ENCODE data around the gene ARL6IP1. TPM values are rescaled to one million over a fixed set of nuclear protein-coding genes. Genes with fewer than 3 reads are reported as not detected.

The ARL6IP1 gene
- polyA plus RNA-seq, 1 of the 3 experiments (the other 2 are of a cell fraction): 95.8 TPM

GRCh38 chr16:18839555-18839954 lies 38.2 kb upstream of the ARL6IP1 start:
- H3K27ac ChIP-seq (ENCODE audit: low read depth in 2 of 2, low read length in 1 of 2): no peak overlapping the region
- no peak overlapping the region for H3K4me2 ChIP-seq
- CTCF ChIA-PET: no interaction called here
- H3K27me3 ChIP-seq (ENCODE audit: insufficient read depth): no peaks in the 10 kb centered on the region
- H4K20me1 ChIP-seq (ENCODE audit: insufficient read depth): no peaks in the 10 kb centered on the region
- TF ChIP-seq GABPA (IDR thresholded peaks at IDR 0.05; ENCODE audit: low read depth): no peak
- no peak for TF ChIP-seq FOXJ3 (CRISPR knock-in tag; IDR thresholded peaks at IDR 0.05)
- no peak for TF ChIP-seq REST (IDR thresholded peaks at IDR 0.05; ENCODE audit: low read depth, low read length)
- TF ChIP-seq RFX5 (IDR thresholded peaks at IDR 0.05; ENCODE audit: low read length): no peak
- no peak for TF ChIP-seq TCF12 (IDR thresholded peaks at IDR 0.05)
- TF ChIP-seq NFIC (IDR thresholded peaks at IDR 0.05; ENCODE audit: borderline replicate concordance): no peak
- TF ChIP-seq TAF1 (IDR thresholded peaks at IDR 0.05; ENCODE audit: borderline replicate concordance, low read depth, low read length): no peak
- H3K9me2 ChIP-seq: no peaks in the 10 kb centered on the region
- H3F3A ChIP-seq (replicated peaks; ENCODE audit: insufficient read depth): peaks cover 4% of the 10 kb centered on the region
- peaks cover 12% of the 10 kb centered on the region; the same call in 1 of the 2 replicates for H3K79me2 ChIP-seq (ENCODE audit: insufficient read depth)
- no peak overlapping the region for H2AFZ ChIP-seq (ENCODE audit: low read depth)
- no peaks in the 10 kb centered on the region for H3K4me1 ChIP-seq (ENCODE audit: control insufficient read depth in 1 of 2, insufficient read depth in 2 of 2, low read depth in 1 of 2, low read length in 1 of 2)
- DNase-seq: no peak
- POLR2A ChIA-PET: no interaction called here
- WGBS (ENCODE audit: low lambda C conversion rate): 95% methylated on average over 6 of the region's 6 CpGs
- peaks cover 77 to 92% of the 10 kb centered on the region in 2 experiments for H3K36me3 ChIP-seq (replicated peaks in 1 of 2; ENCODE audit: control insufficient read depth in 1 of 2, insufficient read depth in 2 of 2, low read length in 1 of 2)
- no peak overlapping the region for H3K4me3 ChIP-seq (ENCODE audit: low read depth in 2 of 2, low read length in 1 of 2)
- no peaks in the 10 kb centered on the region for H3K9me3 ChIP-seq
- H3K9ac ChIP-seq: no peak overlapping the region

- H3K9ac ChIP-seq: no peak overlapping the region
- CTCF ChIA-PET: interaction anchor here (1.5 to 2.7 kb wide), 2 partner anchors 35 to 133 kb away, joined by 3 to 7 read pairs; partner anchors contain the start of gene ARL6IP1
- no peak overlapping the region for H3K27ac ChIP-seq (ENCODE audit: low read depth in 2 of 2, low read length in 1 of 2)
- TF ChIP-seq EZH2phosphoT487 (IDR thresholded peaks at IDR 0.05; ENCODE audit: borderline replicate concordance, low read depth) (no peak), FOXM1 (IDR thresholded peaks at IDR 0.05; ENCODE audit: low read depth) (no peak), MEF2A (IDR thresholded peaks at IDR 0.05; ENCODE audit: borderline replicate concordance, low read depth) (no peak), SIN3A (IDR thresholded peaks at IDR 0.05; ENCODE audit: borderline replicate concordance, low read depth, low read length) (no peak), MAX (IDR thresholded peaks at IDR 0.05; ENCODE audit: low read depth) (no peak), FOXJ3 (CRISPR knock-in tag; IDR thresholded peaks at IDR 0.05) (no peak), USF1 (IDR thresholded peaks at IDR 0.05; ENCODE audit: borderline replicate concordance, low read depth) (no peak), GABPA (IDR thresholded peaks at IDR 0.05; ENCODE audit: low read depth) (no peak), GATA2 (CRISPR knock-in tag; IDR thresholded peaks at IDR 0.05) (no peak), IRF3 (IDR thresholded peaks at IDR 0.05; ENCODE audit: low read depth, low read length) (no peak)
- H2AFZ ChIP-seq (ENCODE audit: low read depth): no peak overlapping the region
- H3K4me2 ChIP-seq: no peak overlapping the region
- H3K79me2 ChIP-seq (ENCODE audit: insufficient read depth): peaks cover 3% of the 10 kb centered on the region; the same call in 1 of the 2 replicates
- H3K36me3 ChIP-seq (replicated peaks in 1 of 2; ENCODE audit: control insufficient read depth in 1 of 2, insufficient read depth in 2 of 2, low read length in 1 of 2): peaks cover 89 to 97% of the 10 kb centered on the region in 2 experiments
- H3F3A ChIP-seq (replicated peaks; ENCODE audit: insufficient read depth): peaks cover 8% of the 10 kb centered on the region
- H3K9me2 ChIP-seq: no peaks in the 10 kb centered on the region
- no peaks in the 10 kb centered on the region for H3K9me3 ChIP-seq
- no peaks in the 10 kb centered on the region for H3K27me3 ChIP-seq (ENCODE audit: insufficient read depth)
- POLR2A ChIA-PET: no interaction called here
- no peak for DNase-seq
- H4K20me1 ChIP-seq (ENCODE audit: insufficient read depth): no peaks in the 10 kb centered on the region
- no peak overlapping the region for H3K4me3 ChIP-seq (ENCODE audit: low read depth in 2 of 2, low read length in 1 of 2)
- H3K4me1 ChIP-seq (ENCODE audit: control insufficient read depth in 1 of 2, insufficient read depth in 2 of 2, low read depth in 1 of 2, low read length in 1 of 2): no peaks in the 10 kb centered on the region
Measured at GRCh38 chr16:18836702-18837101, 35.4 kb upstream of the ARL6IP1 start.
